A549 (cell line): Measurements from ENCODE around the gene TSSK3. TPM values are rescaled to one million over a fixed set of nuclear protein-coding genes. Genes with fewer than 3 reads are reported as not detected.

Experiments used
- ATAC-seq, 2 experiments: fragments of 200-7000 bp in 1 of 2; fragments of >200 bp in 1 of 2; cut with Nextera tagmentation in 1 of 2; cut with Tn5 transposase in 1 of 2; 3 replicates each; pipeline versions ENCODE4 v1.8.0 to v1.9.1; 2018 to 2020; ENCODE audit warnings: mild to moderate bottlenecking in 1 of 2, moderate library complexity in 1 of 2
- CTCF ChIA-PET: fragments of 300-600 bp; sonication (Branson Sonifier 250); formaldehyde crosslinking; extraction: SDS; loops from one replicate; lab custom pipeline; 2021; ENCODE audit warnings: antibody characterized with exemption, inconsistent platforms; lab: Yijun Ruan, JAX
- POLR2A ChIA-PET: fragments of 350-600 bp; formaldehyde crosslinking; extraction: SDS; loops from one replicate; lab custom pipeline; 2021; ENCODE audit warnings: antibody characterized with exemption, inconsistent platforms; lab: Yijun Ruan, JAX
- DNase-seq, 2 experiments: peaks; one replicate each; pipeline versions ENCODE4 v3.0.0 to v3.0.0-alpha.2; 2011 to 2016; ENCODE audit warnings: low read depth in 1 of 2, low spot score in 1 of 2
- FAIRE-seq: peaks from 2 replicates; lab custom pipeline; 2011; peaks lifted over from hg19 to GRCh38; lab: Jason Lieb, UNC
- H3K27ac ChIP-seq, 2 experiments: fragments of >200 bp; sonication (Bioruptor Twin); formaldehyde crosslinking; 3 replicates each; pipeline ENCODE4 v1.5.1; 2016 to 2017
- H3K4me1 ChIP-seq: fragments of >200 bp; sonication (Bioruptor Twin); formaldehyde crosslinking; 3 replicates; pipeline ENCODE4 v1.6.1; 2016
- H3K4me2 ChIP-seq: fragments of >200 bp; sonication (Bioruptor Twin); formaldehyde crosslinking; 3 replicates; pipeline ENCODE4 v1.6.1; 2016
- H3K4me3 ChIP-seq: fragments of >200 bp; sonication (Bioruptor Twin); formaldehyde crosslinking; 3 replicates; pipeline ENCODE4 v1.5.1; 2016
- H3K9me3 ChIP-seq: fragments of >200 bp; sonication (Bioruptor Twin); formaldehyde crosslinking; 3 replicates; pipeline ENCODE4 v1.6.1; 2016
- CBX2 ChIP-seq: fragments of 200-600 bp; sonication (generic); IDR thresholded peaks from 2 replicates; pipeline ENCODE4 v1.6.1; 2016; ENCODE audit warnings: low read depth, mild to moderate bottlenecking, borderline replicate concordance
- CHD4 ChIP-seq: fragments of 200-600 bp; sonication (generic); IDR thresholded peaks from 2 replicates; pipeline ENCODE4 v1.6.1; 2016; ENCODE audit warnings: antibody characterized with exemption, mild to moderate bottlenecking, borderline replicate concordance
- CTCF ChIP-seq: fragments of >200 bp; sonication (Bioruptor Twin); formaldehyde crosslinking; IDR thresholded peaks from 3 replicates; pipeline ENCODE4 v1.5.1; 2016
- EHF ChIP-seq: fragments of 250-450 bp; sonication (Bioruptor Pico); IDR thresholded peaks from 2 replicates; pipeline ENCODE4 v1.5.0; 2020; ENCODE audit warnings: mild to moderate bottlenecking
- EP300 ChIP-seq, 2 experiments: fragments of >200 bp; sonication (Bioruptor Twin); formaldehyde crosslinking; IDR thresholded peaks; 2 replicates in 1 of 2; 3 replicates in 1 of 2; pipeline ENCODE4 v1.6.1; 2016 to 2017
- ESRRA ChIP-seq: fragments of 150-350 bp; IDR thresholded peaks from 2 replicates; pipeline ENCODE4 v1.6.1; 2014; ENCODE audit warnings: mild to moderate bottlenecking, low read length, borderline replicate concordance
- HDAC2 ChIP-seq: fragments of 200-600 bp; sonication (generic); IDR thresholded peaks from 2 replicates; pipeline ENCODE4 v1.6.1; 2016
- HES2 ChIP-seq: fragments of >200 bp; sonication (Bioruptor Twin); formaldehyde crosslinking; IDR thresholded peaks from 2 replicates; pipeline ENCODE4 v1.6.1; 2016
- HEYL ChIP-seq: fragments of 250-450 bp; sonication (Bioruptor Pico); IDR thresholded peaks from 2 replicates; pipeline ENCODE4 v1.8.0; 2021; ENCODE audit warnings: mild to moderate bottlenecking, moderate library complexity
- HOXA7 ChIP-seq: fragments of 250-450 bp; sonication (Bioruptor Pico); IDR thresholded peaks from 2 replicates; pipeline ENCODE4 v1.5.0; 2020; ENCODE audit warnings: mild to moderate bottlenecking, moderate library complexity
- MAX ChIP-seq: IDR thresholded peaks from 2 replicates; pipeline ENCODE4 v1.6.1; 2012
- MAZ ChIP-seq: fragments of 150-350 bp; IDR thresholded peaks from 2 replicates; pipeline ENCODE4 v1.6.1; 2014; ENCODE audit warnings: antibody characterized with exemption, low read depth, low read length, borderline replicate concordance
- MYC ChIP-seq: IDR thresholded peaks from 2 replicates; pipeline ENCODE4 v1.6.1; 2012; ENCODE audit warnings: mild to moderate bottlenecking, inconsistent platforms, low read length, improper control_type of control experiment, borderline replicate concordance
- RARB ChIP-seq: fragments of 250-450 bp; sonication (Bioruptor Pico); IDR thresholded peaks from 2 replicates; pipeline ENCODE4 v1.8.0; 2021; ENCODE audit warnings: mild to moderate bottlenecking, moderate library complexity
- SREBF2 ChIP-seq: fragments of 450-650 bp; IDR thresholded peaks from 2 replicates; pipeline ENCODE4 v1.6.1; 2014; ENCODE audit warnings: mild to moderate bottlenecking, moderate library complexity
- TFCP2L1 ChIP-seq: fragments of 250-450 bp; sonication (Bioruptor Pico); IDR thresholded peaks from 2 replicates; pipeline ENCODE4 v1.5.0; 2021; ENCODE audit warnings: mild to moderate bottlenecking
- TP53 ChIP-seq: fragments of 250-450 bp; sonication (Bioruptor Pico); IDR thresholded peaks from 2 replicates; pipeline ENCODE4 v1.5.0; 2021; ENCODE audit warnings: mild to moderate bottlenecking, moderate library complexity
- ZSCAN20 ChIP-seq: fragments of 250-450 bp; sonication (Bioruptor Pico); IDR thresholded peaks from 2 replicates; pipeline ENCODE4 v1.8.0; 2022; ENCODE audit warnings: mild to moderate bottlenecking, moderate library complexity
- WGBS: methylation state at CpG from one replicate; pipeline ENCODE4 v1.1.6; 2017; ENCODE audit errors: missing lambda C conversion rate; 5-methylcytosine and 5-hydroxymethylcytosine counted together
- polyA plus RNA-seq, 4 experiments: library from polyadenylated mRNA; depleted of rRNA in 3 of 4; stranded (reverse); fragments of >200 nt; fragmentation: RNase III in 1 of 4; extraction: RNeasy Plus Mini Kit Qiagen cat#74134 plus additional on column Dnase treatment in 1 of 4; gene quantifications; 2 replicates in 3 of 4; 3 replicates in 1 of 4; pipeline ENCODE4 v1.2.3, GENCODE V29; 2011 to 2017

The TSSK3 gene
- polyA plus RNA-seq, 2 of the 4 experiments (the other 2 are of a cell fraction): 0.31 to 0.37 TPM

- POLR2A ChIA-PET: no interaction called here
- 93% methylated on average over 11 of the region's 11 CpGs for WGBS
- CTCF ChIA-PET: no interaction called here
Measured at GRCh38 chr1:32376199-32376598, 13.9 kb downstream of the TSSK3 start.

GRCh38 chr1:32377541-32378220, 15.3 kb downstream of the TSSK3 start:
- no peak overlapping the region for H3K4me2 ChIP-seq
- no peak for TF ChIP-seq HEYL (CRISPR knock-in tag)
- TF ChIP-seq EP300 (IDR thresholded peaks at IDR 0.05): no peak
- H3K9me3 ChIP-seq: no peaks in the 10 kb centered on the region
- no peak for FAIRE-seq
- ChIA-PET CTCF (no interaction called here), POLR2A (interaction anchor here (1.3 kb wide), 1 partner anchor 42 kb away, joined by 5 read pairs; the partner anchor contains the start of gene MARCKSL1)
- no peaks in the 10 kb centered on the region for H3K4me1 ChIP-seq
- H3K4me3 ChIP-seq: no peak overlapping the region
- no peak for DNase-seq
- WGBS: 90% methylated on average over 12 of the region's 12 CpGs
- H3K27ac ChIP-seq: no peak overlapping the region
- ATAC-seq: no peak

More at GRCh38 chr1:32376199-32376598, 13.9 kb downstream of the TSSK3 start:
- no peak overlapping the region for H3K4me3 ChIP-seq
- no peak overlapping the region for H3K27ac ChIP-seq
- no peak for TF ChIP-seq CHD4
- TF ChIP-seq HES2: no peak
- TF ChIP-seq CTCF: no peak
- TF ChIP-seq MYC: no peak
- no peak for TF ChIP-seq SREBF2
- no peak for TF ChIP-seq EHF (CRISPR knock-in tag)
- no peak for TF ChIP-seq MAX
- TF ChIP-seq HEYL (CRISPR knock-in tag): no peak
- no peak for FAIRE-seq
- H3K9me3 ChIP-seq: no peaks in the 10 kb centered on the region
- no peak for DNase-seq
- H3K4me2 ChIP-seq: no peak overlapping the region
- ATAC-seq: no peak
- H3K4me1 ChIP-seq: no peaks in the 10 kb centered on the region

GRCh38 chr1:32380057-32380456, 17.7 kb downstream of the TSSK3 start:
- Histone ChIP-seq H3K27ac (no peak overlapping the region), H3K4me2 (no peak overlapping the region), H3K4me1 (no peaks in the 10 kb centered on the region), H3K4me3 (no peak overlapping the region), H3K9me3 (no peaks in the 10 kb centered on the region)
- ATAC-seq (no peak), FAIRE-seq (no peak), DNase-seq (no peak)
- CTCF ChIA-PET: interaction anchor here (1.5 kb wide), 1 partner anchor 21 kb away, joined by 4 read pairs; no protein-coding TSS in a partner anchor
- TF ChIP-seq HEYL (CRISPR knock-in tag) (no peak), EHF (CRISPR knock-in tag) (no peak), TFCP2L1 (no peak), HES2 (no peak), CHD4 (no peak), RARB (CRISPR knock-in tag) (no peak), CBX2 (no peak), ESRRA (no peak), HDAC2 (no peak), TP53 (CRISPR knock-in tag) (no peak), ZSCAN20 (CRISPR knock-in tag) (no peak), HOXA7 (CRISPR knock-in tag) (no peak), MAZ (no peak)
- POLR2A ChIA-PET: no interaction called here
- 94% methylated on average over 9 of the region's 9 CpGs for WGBS
